Karpas-422 (cell line): ENCODE measurements around the gene ODAD4. TPM values are rescaled to one million over a fixed set of nuclear protein-coding genes. Genes with fewer than 3 reads are reported as not detected.
"Not testable (repeated sequence)": the region's sequence is repeated elsewhere in the genome, so short reads cannot be mapped to it uniquely, and the experiment has no call there.

Experiments used
- DNase-seq: peaks from one replicate; pipeline ENCODE4 v3.0.0-alpha.2; 2015
- H2AFZ ChIP-seq: fragments of 200-600 bp; sonication (generic); 2 replicates; pipeline ENCODE4 v1.6.1; 2014; ENCODE audit warnings: antibody characterized with exemption, low read length, mixed read lengths
- H3K27ac ChIP-seq: fragments of 200-600 bp; sonication (generic); 2 replicates; pipeline ENCODE4 v1.5.1; 2014; ENCODE audit warnings: mild to moderate bottlenecking, low read length, moderate library complexity
- H3K27me3 ChIP-seq: fragments of 200-600 bp; sonication (generic); 2 replicates; pipeline ENCODE4 v1.6.1; 2014; ENCODE audit warnings: low read length, mixed read lengths
- H3K36me3 ChIP-seq: fragments of 200-600 bp; sonication (generic); 2 replicates; pipeline ENCODE4 v1.6.1; 2014; ENCODE audit warnings: low read length, mixed read lengths; ENCODE audit not compliant: insufficient read depth
- H3K4me1 ChIP-seq: fragments of 200-600 bp; sonication (generic); 2 replicates; pipeline ENCODE4 v1.6.1; 2014; ENCODE audit warnings: mild to moderate bottlenecking, low read length, mixed read lengths
- H3K4me2 ChIP-seq: fragments of 200-600 bp; sonication (generic); 2 replicates; pipeline ENCODE4 v1.6.1; 2014; ENCODE audit warnings: low read length, low read depth, mild to moderate bottlenecking; ENCODE audit not compliant: poor library complexity, severe bottlenecking
- H3K4me3 ChIP-seq: fragments of 200-600 bp; sonication (generic); 2 replicates; pipeline ENCODE4 v1.5.1; 2014; ENCODE audit warnings: mild to moderate bottlenecking, antibody characterized with exemption, low read length, mixed read lengths
- H3K79me2 ChIP-seq: fragments of 200-600 bp; sonication (generic); 2 replicates; pipeline ENCODE4 v1.6.1; 2014; ENCODE audit warnings: mild to moderate bottlenecking, low read length, mixed read lengths
- H3K9ac ChIP-seq: fragments of 200-600 bp; sonication (generic); 2 replicates; pipeline ENCODE4 v1.6.0; 2014; ENCODE audit warnings: low read length
- H3K9me2 ChIP-seq: fragments of 200-600 bp; sonication (generic), shearing (Covaris generic); replicated peaks from 2 replicates; pipeline ENCODE4 v1.6.0; 2014; ENCODE audit warnings: mild to moderate bottlenecking, low read length, moderate library complexity; ENCODE audit not compliant: insufficient read depth
- H3K9me3 ChIP-seq: fragments of 300-700, 200-600 bp; sonication (generic); 2 replicates; pipeline ENCODE4 v1.6.1; 2014; ENCODE audit warnings: low read length, mixed read lengths
- H4K20me1 ChIP-seq: fragments of 200-600 bp; sonication (generic); 2 replicates; pipeline ENCODE4 v1.6.1; 2014; ENCODE audit warnings: mild to moderate bottlenecking, antibody characterized with exemption, low read length, low read depth; ENCODE audit not compliant: insufficient read depth
- total RNA-seq: library from RNA; depleted of rRNA; stranded (reverse); fragments of >200 nt; shearing (Covaris generic); gene quantifications from 2 replicates; pipeline ENCODE4 v1.2.3, GENCODE V29; 2014; ENCODE audit warnings: low replicate concordance; rRNA removed

Gene ODAD4
- total RNA-seq, 1 experiment from 2014 or later = 0.67 TPM

GRCh38 chr17:42013740-42014139 is 83.3 kb downstream of the ODAD4 start:
- not testable (repeated sequence) for DNase-seq, H3K9me3 ChIP-seq, H3K36me3 ChIP-seq, H3K9ac ChIP-seq, H3K27me3 ChIP-seq, H3K27ac ChIP-seq, H3K4me3 ChIP-seq, H2AFZ ChIP-seq, H3K4me2 ChIP-seq, H3K9me2 ChIP-seq
- Histone ChIP-seq H3K79me2 (peaks cover 96% of the 10 kb centered on the region), H4K20me1 (peaks cover 13% of the 10 kb centered on the region; the same call in 1 of the 2 replicates), H3K4me1 (peaks cover 31% of the 10 kb centered on the region)

Other genes starting within 250 kb of the ODAD4 start
- 101 and 172 TPM in 2 replicates for gene EIF1, start 241.7 kb upstream of the ODAD4 start, total RNA-seq
- gene GAST, start 218.3 kb upstream of the ODAD4 start, total RNA-seq = not detected in 2 replicates
- 0.04 and 0.48 TPM in 2 replicates for gene HAP1, start 196.0 kb upstream of the ODAD4 start, total RNA-seq
- 102 and 133 TPM in 2 replicates for gene JUP, start 143.9 kb upstream of the ODAD4 start, total RNA-seq
- gene P3H4, start 118.7 kb upstream of the ODAD4 start, total RNA-seq = 0.61 TPM in 1 of 2 replicates, not detected in the other
- gene FKBP10, start 117.6 kb upstream of the ODAD4 start, total RNA-seq = 0.54 and 1.9 TPM in 2 replicates
- gene NT5C3B, start 94.4 kb upstream of the ODAD4 start, total RNA-seq = 10.5 and 17.8 TPM in 2 replicates
- gene KLHL10, start 92.8 kb upstream of the ODAD4 start, total RNA-seq = 0.29 TPM in 1 of 2 replicates, not detected in the other
- gene KLHL11, start 65.2 kb upstream of the ODAD4 start, total RNA-seq = 14.3 and 19.0 TPM in 2 replicates
- gene ACLY, start 11.7 kb upstream of the ODAD4 start, total RNA-seq = 173 and 212 TPM in 2 replicates
- 41.3 and 79.1 TPM in 2 replicates for gene CNP, start 36.2 kb downstream of the ODAD4 start, total RNA-seq
- 56.1 and 64.1 TPM in 2 replicates for gene DNAJC7, start 86.8 kb downstream of the ODAD4 start, total RNA-seq
- gene NKIRAS2, start 89.5 kb downstream of the ODAD4 start, total RNA-seq = 28.4 and 44.9 TPM in 2 replicates
- gene C17orf113, start 120.0 kb downstream of the ODAD4 start, total RNA-seq = not detected in 2 replicates
- gene ZNF385C, start 167.9 kb downstream of the ODAD4 start, total RNA-seq = not detected in 2 replicates
- gene DHX58, start 182.1 kb downstream of the ODAD4 start, total RNA-seq = 12.6 and 20.3 TPM in 2 replicates
- gene KAT2A, start 190.8 kb downstream of the ODAD4 start, total RNA-seq = 26.7 and 34.6 TPM in 2 replicates
- gene HSPB9, start 192.2 kb downstream of the ODAD4 start, total RNA-seq = 0.29 and 0.37 TPM in 2 replicates
- gene RAB5C, start 224.4 kb downstream of the ODAD4 start, total RNA-seq = 56.9 and 59.5 TPM in 2 replicates